Occipital lobe (tissue), 3 donors: ENCODE measurements around the gene USP30. TPM values are rescaled to one million over a fixed set of nuclear protein-coding genes. Genes with fewer than 3 reads are reported as not detected.

Source experiments
- DNase-seq: peaks from one replicate; lab custom pipeline; 2025; lab: John Stamatoyannopoulos, UW
- small RNA-seq: library from RNA; depleted of rRNA; stranded (forward); fragments of <200 nt; gene quantifications from one replicate; pipeline ENCODE3, GENCODE V24; 2014
- total RNA-seq: library from RNA; depleted of rRNA; stranded (reverse); fragments of >200 nt; gene quantifications from one replicate; pipeline ENCODE4 v1.2.3, GENCODE V29; 2014

The USP30 gene
- total RNA-seq, 1 donor from 2014 or later: 17.6 TPM

GRCh38 chr12:109125791-109126190 lies 73.4 kb downstream of the USP30 start:
- no peak for DNase-seq

GRCh38 chr12:109126784-109127183 lies 74.4 kb downstream of the USP30 start:
- no peak for DNase-seq

GRCh38 chr12:109127533-109128242 lies 75.3 kb downstream of the USP30 start:
- no peak for DNase-seq

GRCh38 chr12:109130297-109131153 lies 78.1 kb downstream of the USP30 start:
- DNase-seq: no peak

GRCh38 chr12:109131154-109132050 lies 79.0 kb downstream of the USP30 start:
- DNase-seq: peak; percentile 9

GRCh38 chr12:109134186-109134917 lies 82.0 kb downstream of the USP30 start:
- no peak for DNase-seq

- no peak for DNase-seq
Measured at GRCh38 chr12:109137055-109137454, 84.7 kb downstream of the USP30 start.

Small RNAs within 50 kb of the gene (small RNA-seq; reads per million reads assigned to genes)
- gene AC190387.1 (not detected), gene RNA5SP372 (not detected)

Other genes with a start within 250 kb of the USP30 start
- 7.5 TPM for gene SSH1, start 195.0 kb upstream of the USP30 start, total RNA-seq
- not detected for gene DAO, start 172.5 kb upstream of the USP30 start, total RNA-seq
- 30.9 TPM for gene SVOP, start 31.5 kb upstream of the USP30 start, total RNA-seq
- 25.1 TPM for gene ALKBH2, start 40.9 kb downstream of the USP30 start, total RNA-seq
- 26.8 TPM for gene UNG, start 45.0 kb downstream of the USP30 start, total RNA-seq
- 3.4 TPM for gene ACACB, start 64.0 kb downstream of the USP30 start, total RNA-seq